Measurements from ENCODE around the gene QRICH1. TPM values are rescaled to one million over a fixed set of nuclear protein-coding genes. Genes with fewer than 3 reads are reported as not detected.

QRICH1 gene
- total and polyA plus RNA-seq, 10 of the 15 experiments (the other 5 are each of a cell fraction or from before 2014, with no cell fraction given) = 22.2 to 116 (median 81.4) TPM

GRCh38 chr3:49021213-49021812 is 72.6 kb downstream of the QRICH1 start (continued):
- TF ChIP-seq ASH2L (IDR thresholded peaks at IDR 0.05; ENCODE audit: borderline replicate concordance, low read depth) = no peak
- no peak for TF ChIP-seq IKZF1 (conservative IDR thresholded peaks at IDR 0.05)
- no peak for TF ChIP-seq E2F8 (IDR thresholded peaks at IDR 0.05; ENCODE audit: low read depth, partially characterized antibody)
- TF ChIP-seq MTA3 (IDR thresholded peaks at IDR 0.05; ENCODE audit: borderline replicate concordance, low read length) = no peak

GRCh38 chr3:49020330-49021212 is 73.3 kb downstream of the QRICH1 start:
- peak; percentile 10 for ATAC-seq
- peaks cover 45% of the 10 kb centered on the region for H3K79me2 ChIP-seq (ENCODE audit: control insufficient read depth, insufficient read depth, low read length)
- CTCF ChIA-PET = interaction anchor here (0.5 to 5.9 kb wide), 12 partner anchors 8 to 584 kb away, joined by 3 to 83 read pairs (median 4); partner anchors contain the start of genes IMPDH2, KLHDC8B, P4HTM and QRICH1
- in situ Hi-C loops (cut with MboI) = no loop called here
- H3K9ac ChIP-seq (ENCODE audit: control insufficient read depth, insufficient read depth, low read length) = peak overlapping the region; percentile 81
- H3K36me3 ChIP-seq (ENCODE audit: control insufficient read depth in 2 of 2, insufficient read depth in 2 of 2, low read length in 1 of 2) = peaks cover 13 to 16% of the 10 kb centered on the region in 2 experiments
- no peak overlapping the region; the same call in 1 of the 2 replicates for H2AFZ ChIP-seq (ENCODE audit: control insufficient read depth, low read depth, low read length)
- peak overlapping the region; percentile 94 for H3K27ac ChIP-seq (ENCODE audit: control insufficient read depth, insufficient read depth)
- SMC1A ChIA-PET (ENCODE audit: uncharacterized antibody, unreplicated experiment) = interaction anchor here (0.6 to 6.1 kb wide), 10 partner anchors 9 to 585 kb away, joined by 3 to 31 read pairs (median 4); partner anchors contain the start of genes IMPDH2, P4HTM, QRICH1 and WDR6
- peak overlapping the region; percentile 83 for H3K4me2 ChIP-seq (ENCODE audit: control insufficient read depth, insufficient read depth)
- H4K20me1 ChIP-seq (ENCODE audit: control insufficient read depth, insufficient read depth) = no peaks in the 10 kb centered on the region
- no peaks in the 10 kb centered on the region for H3K27me3 ChIP-seq (replicated peaks in 1 of 2; ENCODE audit: control insufficient read depth in 2 of 2, insufficient read depth in 2 of 2, low read length in 1 of 2)
- no peak for DNase-seq (ENCODE audit: low read depth, low spot score)
- BruUV-seq (replicated peaks) = TSS peak; percentile 91
- RAD21 ChIA-PET (ENCODE audit: unreplicated experiment) = interaction anchor here (0.7 to 4.1 kb wide), 10 partner anchors 13 to 555 kb away, joined by 3 to 40 read pairs (median 4); partner anchors contain the start of genes P4HTM, QRICH1, USP4 and WDR6
- POLR2A ChIA-PET = interaction anchor here (0.5 to 4.3 kb wide), 18 partner anchors 8 to 450 kb away, joined by 3 to 69 read pairs (median 5); partner anchors contain the start of genes DAG1, IMPDH2, P4HTM and QRICH1
- WGBS (ENCODE audit: insufficient coverage, insufficient replicate concordance, low lambda C conversion rate, missing lambda C conversion rate) = under 1% methylated on average over 51 of the region's 51 CpGs
- peak overlapping the region; percentile 95 for H3K4me3 ChIP-seq
- peaks cover 19% of the 10 kb centered on the region for H3K4me1 ChIP-seq (ENCODE audit: control insufficient read depth, insufficient read depth, low read length)
- FAIRE-seq = no peak
- no peaks in the 10 kb centered on the region for H3K9me3 ChIP-seq (replicated peaks; ENCODE audit: control insufficient read depth, insufficient read depth, low read length)
- intact Hi-C loops (cut with micrococcal nuclease; ENCODE audit: unreplicated experiment) = loop anchor here (1.0 to 10.0 kb wide), 5 partner anchors 13 to 654 kb away; partner anchors contain the start of genes APEH, P4HTM, QRICH1 and USP4
- TF ChIP-seq STAT1 (conservative IDR thresholded peaks at IDR 0.05) (no peak), LARP7 (IDR thresholded peaks at IDR 0.05) (0 out of 2 replicates have a peak, but pooled peaks have one; percentile 6), NR2C1 (IDR thresholded peaks at IDR 0.05) (no peak), SREBF1 (IDR thresholded peaks at IDR 0.05; ENCODE audit: low read length) (no peak), NBN (IDR thresholded peaks at IDR 0.05) (no peak), BACH1 (IDR thresholded peaks at IDR 0.05; ENCODE audit: borderline replicate concordance) (peak; percentile 6; the same call in 1 of the 2 replicates), GATAD2B (conservative IDR thresholded peaks at IDR 0.05; ENCODE audit: low read depth) (0 out of 2 replicates have a peak, but pooled peaks have one; percentile 32), NFYB (IDR thresholded peaks at IDR 0.05; ENCODE audit: insufficient read depth, low read depth, low read length) (no peak), KDM1A (IDR thresholded peaks at IDR 0.05; ENCODE audit: borderline replicate concordance) (no peak), BCL11A (IDR thresholded peaks at IDR 0.05; ENCODE audit: low read depth, low read length) (no peak), ZNF274 (IDR thresholded peaks at IDR 0.05; ENCODE audit: insufficient read depth, insufficient read length) (no peak), GABPA (IDR thresholded peaks at IDR 0.05; ENCODE audit: low read depth) (no peak), RB1 (IDR thresholded peaks at IDR 0.05; ENCODE audit: borderline replicate concordance) (no peak), CREB1 (IDR thresholded peaks at IDR 0.05; ENCODE audit: low read depth) (no peak), EED (IDR thresholded peaks at IDR 0.05; ENCODE audit: low read depth) (0 out of 2 replicates have a peak, but pooled peaks have one; percentile 13)
